OCI-LY7 (cell line): Measurements from ENCODE around the gene MCCD1.

Source experiments
- EZH2phosphoT487 ChIP-seq: fragments of 200-600 bp; sonication (generic); IDR thresholded peaks from 2 replicates; pipeline ENCODE4 v1.6.1; 2018; ENCODE audit warnings: low read depth, borderline replicate concordance, mild to moderate bottlenecking, mixed run types, antibody characterized with exemption, low read length, moderate library complexity, mixed read lengths
- TF ChIP-seq, protein P1 (sequence below): fragments of 200-600 bp; sonication (generic); conservative IDR thresholded peaks from 2 replicates; pipeline ENCODE4 v1.5.1; 2014; ENCODE audit warnings: mild to moderate bottlenecking, antibody characterized with exemption, low read length, moderate library complexity, mixed read lengths

DNA sequence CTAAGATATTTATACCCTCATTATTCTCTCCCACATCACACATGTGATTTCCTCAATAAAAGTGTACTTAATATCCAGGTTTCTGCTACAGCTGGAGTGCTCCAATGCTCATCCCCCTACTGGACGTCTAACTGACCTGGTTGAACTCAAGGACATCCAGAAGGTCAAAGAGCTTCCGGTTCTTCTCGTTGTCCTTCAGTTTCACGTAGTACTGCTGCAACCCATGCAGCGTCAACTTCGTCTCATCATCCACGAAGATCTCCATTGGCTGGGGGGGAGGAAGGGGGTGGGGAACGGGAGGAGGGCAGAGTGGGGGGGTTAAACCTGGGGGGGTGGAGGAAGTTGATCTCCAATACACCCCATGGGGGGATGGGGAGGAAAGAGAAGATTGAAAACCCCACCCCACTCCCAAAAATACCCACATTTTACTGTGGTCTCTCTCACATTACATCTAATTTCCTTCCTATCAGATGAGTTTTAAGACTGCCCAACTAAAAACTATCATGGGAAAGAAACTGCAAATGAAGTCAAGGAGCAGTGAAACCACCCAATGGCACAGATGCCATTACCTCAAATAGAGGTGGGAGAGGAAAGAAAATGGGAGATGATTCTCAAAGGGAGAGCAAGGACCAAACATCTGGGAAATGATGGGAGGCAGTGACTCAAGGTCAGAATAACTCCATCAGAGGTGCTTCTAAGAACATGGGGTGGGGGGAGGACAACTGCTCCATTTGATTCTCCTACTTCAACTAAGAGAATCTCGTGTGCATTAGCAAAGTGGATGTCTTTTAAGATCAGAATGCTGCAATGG is 4.1 kb downstream of the MCCD1 start:
- TF ChIP-seq, protein P1, sequence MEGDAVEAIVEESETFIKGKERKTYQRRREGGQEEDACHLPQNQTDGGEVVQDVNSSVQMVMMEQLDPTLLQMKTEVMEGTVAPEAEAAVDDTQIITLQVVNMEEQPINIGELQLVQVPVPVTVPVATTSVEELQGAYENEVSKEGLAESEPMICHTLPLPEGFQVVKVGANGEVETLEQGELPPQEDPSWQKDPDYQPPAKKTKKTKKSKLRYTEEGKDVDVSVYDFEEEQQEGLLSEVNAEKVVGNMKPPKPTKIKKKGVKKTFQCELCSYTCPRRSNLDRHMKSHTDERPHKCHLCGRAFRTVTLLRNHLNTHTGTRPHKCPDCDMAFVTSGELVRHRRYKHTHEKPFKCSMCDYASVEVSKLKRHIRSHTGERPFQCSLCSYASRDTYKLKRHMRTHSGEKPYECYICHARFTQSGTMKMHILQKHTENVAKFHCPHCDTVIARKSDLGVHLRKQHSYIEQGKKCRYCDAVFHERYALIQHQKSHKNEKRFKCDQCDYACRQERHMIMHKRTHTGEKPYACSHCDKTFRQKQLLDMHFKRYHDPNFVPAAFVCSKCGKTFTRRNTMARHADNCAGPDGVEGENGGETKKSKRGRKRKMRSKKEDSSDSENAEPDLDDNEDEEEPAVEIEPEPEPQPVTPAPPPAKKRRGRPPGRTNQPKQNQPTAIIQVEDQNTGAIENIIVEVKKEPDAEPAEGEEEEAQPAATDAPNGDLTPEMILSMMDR: no peak
- TF ChIP-seq EZH2phosphoT487: no peak
